HG03139 (cell line): Measurements from ENCODE around the gene CHKA.
"Not testable (repeated sequence)": the region's sequence is repeated elsewhere in the genome, so short reads cannot be mapped to it uniquely, and the experiment has no call there.

ENCODE experiments used
- ATAC-seq: cut with Tn5 transposase; IDR thresholded peaks from one replicate; pipeline ENCODE4 v1.9.1; 2021; ENCODE audit not compliant: unreplicated experiment

The CHKA gene

DNA sequence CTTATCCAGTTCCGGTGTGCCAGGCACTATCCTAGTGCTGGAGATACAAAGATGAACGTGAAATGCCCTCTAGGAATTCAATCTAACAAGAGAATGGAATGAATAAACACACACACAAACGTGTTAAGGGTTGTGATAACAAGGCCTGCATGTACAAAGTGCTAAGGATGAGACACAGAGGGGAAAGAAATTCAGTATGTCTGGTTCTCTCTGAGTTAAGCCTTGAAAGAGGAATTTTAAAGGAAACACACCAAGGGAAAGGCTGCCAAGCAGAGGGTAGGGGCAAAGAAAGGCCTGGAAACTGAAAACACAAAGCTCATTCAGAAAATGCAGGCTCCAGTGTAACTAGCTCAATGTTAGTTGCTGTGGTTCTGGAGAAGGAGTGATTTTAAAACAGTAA, 4.2 kb downstream of the CHKA start:
- no peak for ATAC-seq

DNA sequence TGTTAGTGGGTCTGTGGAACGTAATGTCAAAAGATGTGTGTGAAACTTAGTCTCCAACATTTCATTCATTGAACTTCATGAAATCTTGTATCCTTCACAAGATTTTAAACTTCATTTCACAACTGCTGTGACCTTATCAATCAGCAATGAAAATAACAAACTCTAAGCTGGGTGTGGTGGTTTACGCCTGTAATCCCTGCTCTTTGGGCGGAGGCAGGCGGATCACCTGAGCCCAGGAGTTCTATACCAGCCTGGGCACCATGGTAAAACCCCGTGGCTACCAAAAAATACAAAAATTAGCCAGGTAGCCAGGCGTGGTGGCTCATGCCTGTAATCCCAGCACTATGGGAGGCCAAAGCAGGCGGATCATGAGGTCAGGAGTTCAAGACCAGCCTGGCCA, 5.1 kb downstream of the CHKA start:
- ATAC-seq = no peak

DNA sequence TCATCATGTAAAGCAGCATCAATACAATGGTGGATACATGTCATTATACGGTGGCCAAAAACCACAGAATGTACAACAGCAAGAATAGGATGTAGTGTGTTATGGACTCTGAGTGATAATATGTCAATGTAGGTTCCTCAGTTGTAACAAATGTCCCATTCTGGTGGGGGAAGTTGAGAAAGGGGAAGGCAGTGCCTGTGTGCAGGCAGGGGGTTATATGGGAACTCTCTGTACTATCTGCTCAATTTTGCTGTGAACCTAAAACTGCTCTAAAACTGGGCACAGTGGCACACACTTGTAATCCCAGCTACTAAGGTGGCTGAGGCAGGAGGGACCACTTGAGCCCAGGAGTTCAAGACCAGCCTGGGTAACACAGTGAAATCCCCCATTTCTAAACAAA, 5.9 kb downstream of the CHKA start:
- no peak for ATAC-seq

DNA sequence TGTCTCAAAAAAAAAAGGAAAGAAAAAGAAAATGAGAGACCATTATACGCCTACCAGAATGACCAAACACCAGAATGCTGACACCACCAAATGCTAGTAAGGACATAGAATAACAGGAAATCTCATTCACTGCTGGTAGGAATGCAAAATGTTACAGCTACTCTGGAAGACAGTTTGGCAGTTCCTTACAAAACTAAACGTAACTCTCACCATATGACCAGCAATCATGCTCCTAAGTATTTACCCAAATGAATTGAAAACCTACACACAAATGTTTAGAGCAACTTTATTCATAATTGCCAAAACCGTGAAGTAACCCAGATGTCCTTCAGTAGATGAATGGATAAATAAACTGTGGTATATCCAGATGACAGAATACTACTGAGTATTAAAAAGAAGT, 7.2 kb downstream of the CHKA start:
- no peak for ATAC-seq

DNA sequence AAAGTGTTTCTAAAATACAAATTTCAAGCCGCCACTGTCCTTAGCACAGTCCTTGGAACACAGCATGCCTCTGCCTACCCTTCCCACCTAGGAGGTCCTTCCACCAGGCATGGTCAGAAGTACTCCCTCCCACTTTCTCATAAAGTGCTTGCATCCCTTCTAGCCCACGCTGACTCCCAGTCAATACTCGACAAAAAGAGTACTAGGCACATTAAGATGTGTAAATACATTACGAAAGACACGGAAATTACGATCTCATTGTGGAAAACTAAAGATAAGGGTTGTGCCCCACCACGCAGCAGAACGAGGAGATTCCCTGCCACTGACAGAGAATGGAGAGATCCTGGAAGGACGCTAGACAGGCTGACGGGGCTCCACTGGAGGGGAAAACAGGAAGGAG, 13.5 kb downstream of the CHKA start:
- ATAC-seq = no peak

DNA sequence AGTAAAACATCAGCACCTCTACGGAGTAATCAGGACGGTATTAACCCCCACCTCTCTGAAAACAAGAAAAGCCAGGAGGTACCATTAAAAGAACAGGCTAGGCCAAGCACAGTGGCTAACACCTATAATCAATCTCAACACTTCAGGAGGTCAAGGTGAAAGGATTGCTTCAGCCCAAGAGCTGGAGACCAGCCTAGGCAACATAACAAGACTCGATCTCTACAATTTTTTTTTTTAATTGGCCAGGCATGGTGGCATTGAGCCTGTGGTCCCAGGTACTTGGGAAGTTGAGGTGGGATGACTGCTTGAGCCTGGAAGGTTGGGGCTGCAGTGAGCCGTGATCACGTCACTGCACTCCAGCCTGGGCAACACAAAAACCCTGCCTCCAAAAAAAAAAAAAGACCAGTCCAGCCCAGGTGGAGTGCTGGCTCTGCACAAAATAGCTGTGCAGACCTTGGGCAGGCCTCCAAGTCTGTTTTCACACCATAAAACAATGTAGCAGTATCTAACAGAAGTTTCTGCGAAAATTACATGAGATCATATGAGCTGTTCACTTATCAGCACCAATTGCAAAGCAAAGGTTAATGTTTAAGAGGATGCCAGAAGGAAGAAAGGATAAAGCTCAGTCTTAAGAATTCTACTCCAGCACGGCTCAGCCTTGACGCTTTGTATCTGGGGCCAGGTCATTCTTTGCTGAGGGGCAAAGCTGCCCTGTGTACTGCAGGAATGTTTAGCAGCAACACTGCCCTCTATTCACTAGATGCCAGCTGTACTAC, 14.8 kb downstream of the CHKA start:
- no peak for ATAC-seq

DNA sequence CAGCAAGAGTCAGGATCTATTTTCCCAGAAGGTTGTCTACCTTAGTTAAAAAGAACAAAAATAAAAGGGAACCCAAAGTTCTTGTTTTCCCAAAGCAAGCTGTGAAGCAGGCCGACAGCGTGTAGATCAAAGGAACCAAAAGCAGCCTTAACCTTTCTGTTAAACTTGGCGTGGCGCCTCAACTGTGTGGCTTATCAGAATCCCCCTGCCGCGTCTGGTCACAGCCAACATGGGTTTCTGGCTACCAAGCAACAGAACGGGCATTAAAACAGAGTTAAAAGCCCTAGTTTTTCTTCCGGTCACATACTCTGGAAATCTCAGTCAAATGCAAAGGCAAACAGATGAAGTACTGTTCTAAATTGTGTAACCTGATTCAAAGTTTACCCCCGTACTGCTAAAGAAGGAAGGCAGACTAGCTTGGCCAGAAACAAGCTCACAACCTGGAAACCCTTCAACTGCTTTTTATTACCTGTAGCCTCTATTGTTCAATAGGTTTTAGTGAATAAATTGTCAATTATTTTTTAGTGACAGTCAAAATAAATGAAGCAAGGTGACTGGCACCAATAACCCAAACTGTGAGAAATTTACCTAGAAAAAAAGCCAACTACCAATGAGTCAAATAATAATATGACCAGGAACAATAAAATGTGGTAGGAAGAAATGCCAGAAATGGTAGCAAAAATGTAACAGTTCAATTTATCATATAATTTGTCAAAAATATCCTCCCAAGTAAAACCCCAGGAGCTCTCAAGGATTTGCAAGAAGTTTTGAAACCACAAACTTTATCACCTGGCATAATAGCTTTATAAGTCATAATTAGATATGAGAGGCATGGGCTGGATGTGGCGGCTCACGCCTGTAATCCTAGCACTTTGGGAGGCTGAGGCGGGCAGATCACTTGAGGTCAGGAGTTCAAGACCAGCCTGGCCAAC, 21.4 kb downstream of the CHKA start:
- no peak for ATAC-seq

DNA sequence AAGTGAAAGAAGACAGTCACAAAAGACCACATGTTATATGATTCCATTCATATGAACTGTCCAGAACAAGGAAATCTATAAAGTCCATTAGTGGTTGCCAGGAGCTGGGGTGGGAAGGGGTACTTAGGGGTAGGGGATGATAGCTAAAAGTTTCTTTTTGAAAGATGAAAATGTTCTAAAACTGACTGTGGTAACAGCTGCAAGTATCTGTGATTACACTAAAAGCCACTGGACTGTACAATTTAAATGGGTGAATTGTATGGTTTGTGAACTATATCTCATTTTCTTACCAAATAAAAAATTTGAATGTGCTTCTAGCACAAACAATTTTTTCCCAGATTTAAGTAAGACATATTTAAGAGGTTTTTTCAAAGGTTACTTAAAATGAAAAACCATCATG, 22.1 kb downstream of the CHKA start:
- no peak for ATAC-seq

DNA sequence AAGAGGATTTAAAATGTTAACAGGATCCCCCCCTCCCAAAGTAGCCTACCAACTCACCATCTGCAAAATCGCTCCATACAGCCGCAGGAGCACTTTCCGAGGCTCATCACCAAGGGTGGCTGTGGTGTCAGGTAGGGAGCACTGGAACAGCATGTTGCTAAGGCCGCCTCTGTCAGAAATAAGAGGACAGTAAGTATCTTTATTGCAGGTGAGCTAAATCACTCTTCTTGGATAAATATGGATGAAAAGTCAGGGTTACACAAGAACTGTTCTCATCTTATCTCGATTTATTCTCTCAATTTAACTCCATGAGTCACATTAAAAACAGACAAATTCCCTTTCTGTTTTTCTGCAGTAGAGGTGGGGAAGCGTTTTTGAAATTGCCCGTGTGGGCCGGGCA, 24.2 kb downstream of the CHKA start:
- ATAC-seq = no peak

DNA sequence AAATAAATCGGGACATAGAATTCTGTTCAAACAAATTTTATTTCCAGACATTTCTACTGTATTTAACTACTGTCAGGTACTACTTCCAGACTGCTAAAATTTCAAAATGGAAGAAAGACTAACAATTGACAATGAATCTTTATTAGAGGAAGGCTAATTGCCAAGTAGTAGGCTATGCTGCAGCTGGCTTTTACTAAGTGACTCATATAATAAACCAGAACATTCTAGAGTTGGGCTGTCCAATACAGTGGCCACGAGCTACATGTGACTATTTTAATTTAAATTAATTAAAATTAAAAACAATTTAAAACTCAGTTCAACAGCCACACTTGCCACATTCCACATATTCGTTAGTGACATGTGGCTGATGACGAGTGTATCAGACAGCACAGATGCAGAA, 27.6 kb downstream of the CHKA start:
- no peak for ATAC-seq

DNA sequence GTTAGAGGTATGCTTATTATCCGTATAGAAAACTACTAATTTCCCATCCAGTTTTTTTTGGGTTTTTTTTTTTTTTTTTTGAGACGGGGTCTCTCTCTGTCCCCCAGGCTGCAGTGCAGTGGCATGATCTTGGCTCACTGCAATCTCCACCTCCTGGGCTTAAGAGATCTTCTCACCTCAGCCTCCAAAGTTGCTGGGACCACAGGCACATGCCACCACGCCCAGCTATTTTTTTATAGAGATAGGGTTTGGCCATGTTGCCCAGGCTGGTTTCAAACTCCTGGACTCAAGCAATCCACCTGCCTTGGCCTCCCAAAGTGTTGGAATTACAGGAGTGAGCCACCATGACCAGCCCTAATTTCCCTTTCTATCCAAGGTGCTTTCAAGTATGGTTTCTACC, 28.2 kb downstream of the CHKA start:
- not testable (repeated sequence) for ATAC-seq

DNA sequence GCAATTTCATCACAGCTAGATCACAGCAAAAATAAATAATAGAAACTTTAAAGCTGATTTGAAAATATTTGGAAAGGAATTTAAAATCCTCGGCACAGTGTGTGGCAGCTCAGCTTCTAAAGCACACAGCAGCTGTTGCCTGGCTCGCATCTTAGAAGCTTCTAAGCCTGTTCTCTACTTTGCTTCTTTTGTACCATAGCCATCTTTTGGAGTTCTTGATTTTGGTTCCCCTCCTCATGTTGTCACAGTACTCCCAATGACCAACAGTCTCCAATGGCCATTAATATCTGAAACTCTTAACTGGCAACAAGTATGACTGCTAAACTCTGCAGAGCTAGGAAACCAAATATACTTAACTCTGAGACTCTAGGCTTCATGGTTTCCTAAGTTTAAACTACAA, 28.8 kb downstream of the CHKA start:
- ATAC-seq = no peak

DNA sequence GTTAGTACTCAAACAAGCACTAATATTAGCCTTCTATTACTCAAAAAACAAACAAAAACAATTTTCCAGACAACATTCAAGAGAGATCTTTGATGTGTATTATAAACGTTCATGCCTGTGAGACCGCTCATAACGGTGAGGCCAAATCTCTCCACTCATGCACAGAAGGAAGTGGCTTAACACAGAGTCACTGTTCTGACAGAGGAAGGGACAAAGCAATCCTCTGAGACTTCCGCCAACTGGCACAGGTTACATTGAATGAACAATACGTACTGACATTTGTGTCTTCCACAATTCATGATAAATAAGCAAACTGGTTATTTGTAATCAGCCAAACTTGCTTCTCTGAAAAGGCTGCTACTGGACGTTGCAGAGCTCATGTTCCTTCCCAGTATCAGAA, 30.5 kb downstream of the CHKA start:
- ATAC-seq = no peak

DNA sequence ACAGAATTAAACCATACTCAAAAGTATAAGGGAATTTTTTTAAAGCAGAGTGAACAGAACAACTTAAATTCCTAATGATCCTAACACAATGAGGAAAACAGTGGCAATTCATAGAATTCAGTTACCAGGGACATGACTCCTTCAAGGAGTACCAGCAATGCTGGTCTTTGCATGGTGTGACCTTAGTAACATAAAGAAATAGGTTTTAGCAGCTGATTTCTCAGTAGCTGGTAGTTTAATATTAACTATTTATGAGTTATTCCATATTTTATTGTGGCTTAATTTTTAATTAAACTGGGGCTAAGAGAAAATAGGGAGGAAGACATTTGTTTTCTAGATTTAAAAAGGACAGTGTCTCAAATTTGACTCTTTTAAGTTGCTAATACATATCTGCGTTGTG, 30.9 kb downstream of the CHKA start:
- ATAC-seq = no peak

DNA sequence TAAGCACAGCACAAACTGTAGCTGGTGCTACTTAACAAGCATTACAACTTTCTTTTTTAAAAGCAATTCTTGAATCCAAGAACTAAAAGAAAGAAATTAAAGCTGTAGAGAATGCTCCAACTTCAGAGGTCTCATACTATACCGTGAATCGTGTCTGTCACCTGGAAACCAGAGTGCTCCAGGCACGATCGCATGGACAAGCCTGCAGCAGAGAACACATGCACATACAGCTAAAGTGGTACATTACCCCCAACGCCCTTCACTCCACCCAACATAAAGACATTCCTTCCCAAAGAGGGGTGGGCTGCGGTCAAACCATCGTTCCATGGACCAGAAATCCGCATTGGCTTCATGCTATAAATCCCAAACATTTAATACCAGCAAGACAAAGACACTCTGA, 31.5 kb downstream of the CHKA start:
- no peak for ATAC-seq

DNA sequence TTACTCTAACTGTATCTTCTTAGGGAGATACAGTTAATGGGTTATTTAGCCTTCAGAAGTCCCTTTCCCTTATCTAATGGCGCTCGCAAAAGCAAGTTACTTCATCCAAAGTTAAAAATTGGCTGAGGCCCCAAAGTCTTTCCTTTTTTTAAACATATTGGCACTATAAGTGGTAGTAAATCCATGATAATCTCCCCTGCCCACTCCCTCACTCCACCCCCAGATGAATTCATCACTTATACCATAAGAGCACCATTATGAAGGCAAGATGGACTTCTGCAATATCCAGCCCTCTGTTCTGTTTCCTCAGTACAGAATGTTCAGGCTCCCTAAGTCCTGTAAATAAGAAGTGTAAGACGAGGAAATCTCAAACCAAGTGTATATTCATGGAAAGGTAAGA, 37.7 kb downstream of the CHKA start:
- ATAC-seq = no peak

DNA sequence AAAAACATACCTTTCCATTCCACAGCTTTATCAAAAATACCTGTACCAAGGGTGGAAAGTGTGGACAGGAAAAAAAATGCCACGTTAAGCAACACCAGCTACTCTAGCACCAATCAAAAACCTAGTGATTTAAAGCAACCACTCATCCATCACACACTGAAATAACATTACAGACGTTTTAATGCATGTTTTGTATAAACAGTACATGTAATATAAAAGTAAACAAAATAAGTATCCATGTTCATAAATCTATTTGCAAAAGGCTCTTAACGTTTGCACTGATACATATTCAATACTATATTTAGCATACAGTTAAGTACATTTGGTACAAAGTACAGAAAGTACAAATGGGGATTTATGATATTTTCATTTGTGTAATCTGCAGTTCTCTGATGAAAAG, 38.7 kb downstream of the CHKA start:
- no peak for ATAC-seq

DNA sequence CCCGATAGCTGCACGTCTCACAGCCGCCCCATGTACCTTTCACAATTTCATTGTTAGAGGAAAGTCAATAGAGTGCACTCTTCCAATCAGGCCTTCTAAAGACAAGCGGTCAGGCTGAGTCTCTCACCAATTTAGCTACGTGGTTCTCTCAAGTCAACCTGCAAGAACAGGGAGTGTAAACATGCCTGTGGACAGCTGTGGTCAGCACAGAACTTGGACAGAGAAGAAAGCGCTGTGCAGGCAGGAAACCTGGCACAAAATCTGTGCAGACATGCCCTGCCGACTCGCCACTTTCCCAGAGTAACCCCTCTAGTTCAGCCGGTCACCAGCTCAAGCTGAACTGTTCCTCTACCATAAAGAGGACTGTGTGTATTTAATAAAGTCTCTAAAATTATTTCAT, 39.5 kb downstream of the CHKA start:
- no peak for ATAC-seq

DNA sequence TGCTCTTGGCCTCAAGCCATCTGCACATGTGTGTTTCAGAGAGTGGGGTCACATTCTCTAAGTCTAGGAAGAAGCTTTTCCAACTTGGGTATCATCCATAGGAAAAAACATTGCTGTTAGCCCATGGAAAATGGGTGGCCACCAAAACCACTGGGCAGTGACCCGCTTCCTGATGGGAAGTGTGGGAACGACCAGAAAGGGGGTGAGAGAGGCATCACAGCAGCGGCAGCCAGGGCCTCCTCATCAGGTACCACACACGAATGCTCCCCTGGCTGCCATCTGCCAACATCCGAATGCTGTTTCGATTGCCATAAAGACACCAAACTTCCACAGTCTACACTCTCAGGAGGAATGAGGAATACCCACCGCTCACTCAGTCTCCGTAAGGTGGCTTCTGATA, 40.3 kb downstream of the CHKA start:
- no peak for ATAC-seq

DNA sequence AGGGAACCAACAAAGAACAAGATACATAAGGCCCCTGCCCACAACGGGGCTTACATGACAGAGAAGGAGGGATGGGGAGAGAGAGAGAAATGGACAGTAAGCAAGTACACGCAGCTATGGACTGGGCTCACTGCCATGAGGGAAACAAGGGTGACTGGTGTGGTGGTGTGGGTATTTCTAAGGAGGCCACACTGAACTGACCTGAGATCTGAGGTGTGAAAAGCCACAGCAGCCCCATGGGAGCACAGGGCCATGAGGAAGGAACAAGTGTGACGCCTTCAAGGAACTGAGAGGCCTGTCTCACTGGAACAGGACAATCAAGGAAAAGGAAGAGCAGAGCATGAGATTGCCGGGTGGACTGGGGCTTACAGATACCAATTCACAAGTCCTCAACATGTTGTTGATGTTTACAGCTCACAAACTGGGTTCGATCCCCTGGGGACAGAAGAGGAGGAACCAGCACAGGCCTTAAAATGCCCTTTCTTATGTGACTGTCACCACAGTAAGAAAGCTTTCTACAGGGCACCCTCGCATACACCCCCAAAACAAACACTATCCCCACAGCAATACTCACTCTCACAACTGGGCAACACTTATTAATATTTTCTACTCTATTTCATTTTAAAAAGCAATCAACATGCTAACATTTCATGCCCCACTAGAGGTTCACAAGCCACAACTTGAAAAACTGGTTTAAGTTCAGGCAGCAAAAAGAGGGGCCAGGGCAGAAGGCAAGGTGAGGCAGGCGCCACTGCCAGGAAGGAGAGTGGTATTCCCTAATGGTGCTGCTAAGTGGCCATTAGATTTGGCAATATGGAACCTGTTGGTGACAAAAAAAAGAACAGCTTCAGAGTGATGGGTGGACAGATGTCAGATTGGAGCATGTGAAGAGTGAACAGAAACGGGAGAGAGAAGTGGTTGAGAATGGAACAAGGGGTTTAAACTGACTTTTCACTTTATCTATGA, 43.3 kb downstream of the CHKA start:
- peak; percentile 62 for ATAC-seq

DNA sequence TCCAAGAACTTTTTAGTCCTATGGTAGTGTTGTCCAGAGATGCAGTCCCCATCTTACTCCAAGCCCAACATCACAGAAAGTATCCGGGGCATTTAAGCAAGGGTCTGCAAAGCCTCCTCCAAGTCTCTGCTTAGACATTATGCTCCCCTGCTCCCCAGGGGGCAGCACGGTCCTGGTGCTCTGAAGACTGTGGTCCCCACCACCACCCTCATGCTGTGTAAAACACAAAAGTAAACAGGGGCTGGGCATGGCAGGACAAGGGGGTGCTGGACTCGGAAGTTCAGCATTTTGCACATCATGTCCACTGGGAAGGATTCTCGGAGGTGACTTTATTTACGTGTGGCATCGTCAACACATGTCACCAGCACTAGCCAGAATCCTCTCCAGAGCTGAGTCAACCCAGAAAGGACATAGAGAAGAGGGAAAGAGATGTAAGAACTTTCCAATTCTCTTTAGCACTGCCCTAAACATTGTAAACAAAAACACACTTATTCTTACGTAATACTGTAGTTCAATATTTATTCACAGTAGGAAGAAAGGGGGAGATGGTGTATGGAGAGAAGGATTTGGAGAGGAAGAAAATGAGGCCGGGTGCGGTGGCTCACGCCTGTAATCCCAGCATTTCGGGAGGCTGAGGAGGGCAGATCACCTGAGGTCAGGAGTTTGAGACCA, 44.7 kb downstream of the CHKA start:
- ATAC-seq = no peak
